GM21367 (cell line): ENCODE results near the gene GYS1.

Source experiments
- ATAC-seq: cut with Tn5 transposase; IDR thresholded peaks from one replicate; pipeline ENCODE4 v1.9.1; 2021; ENCODE audit not compliant: unreplicated experiment

The GYS1 gene

DNA sequence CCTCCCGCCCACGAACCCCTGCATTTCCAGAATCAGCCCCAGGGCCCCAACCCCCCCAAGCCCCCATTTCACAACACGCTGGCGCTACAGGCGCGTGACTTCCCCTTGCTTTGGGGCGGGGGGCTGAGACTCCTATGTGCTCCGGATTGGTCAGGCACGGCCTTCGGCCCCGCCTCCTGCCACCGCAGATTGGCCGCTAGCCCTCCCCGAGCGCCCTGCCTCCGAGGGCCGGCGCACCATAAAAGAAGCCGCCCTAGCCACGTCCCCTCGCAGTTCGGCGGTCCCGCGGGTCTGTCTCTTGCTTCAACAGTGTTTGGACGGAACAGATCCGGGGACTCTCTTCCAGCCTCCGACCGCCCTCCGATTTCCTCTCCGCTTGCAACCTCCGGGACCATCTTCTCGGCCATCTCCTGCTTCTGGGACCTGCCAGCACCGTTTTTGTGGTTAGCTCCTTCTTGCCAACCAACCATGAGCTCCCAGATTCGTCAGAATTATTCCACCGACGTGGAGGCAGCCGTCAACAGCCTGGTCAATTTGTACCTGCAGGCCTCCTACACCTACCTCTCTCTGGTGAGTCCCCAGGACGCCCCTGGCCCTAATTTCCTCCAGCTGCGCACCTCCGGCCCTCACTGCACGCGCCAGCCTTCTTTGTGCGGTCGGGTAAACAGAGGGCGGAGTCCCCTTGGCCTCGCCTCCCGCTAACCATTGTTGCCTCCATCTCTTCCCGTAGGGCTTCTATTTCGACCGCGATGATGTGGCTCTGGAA, 27.9 kb downstream of the GYS1 start, which contains the start of gene FTL:
FTL (plus strand) TSS at position 270 of the 766 bp plus-strand sequence; CDS start at position 469, 199 bp downstream.
- peak; percentile 52 for ATAC-seq

DNA sequence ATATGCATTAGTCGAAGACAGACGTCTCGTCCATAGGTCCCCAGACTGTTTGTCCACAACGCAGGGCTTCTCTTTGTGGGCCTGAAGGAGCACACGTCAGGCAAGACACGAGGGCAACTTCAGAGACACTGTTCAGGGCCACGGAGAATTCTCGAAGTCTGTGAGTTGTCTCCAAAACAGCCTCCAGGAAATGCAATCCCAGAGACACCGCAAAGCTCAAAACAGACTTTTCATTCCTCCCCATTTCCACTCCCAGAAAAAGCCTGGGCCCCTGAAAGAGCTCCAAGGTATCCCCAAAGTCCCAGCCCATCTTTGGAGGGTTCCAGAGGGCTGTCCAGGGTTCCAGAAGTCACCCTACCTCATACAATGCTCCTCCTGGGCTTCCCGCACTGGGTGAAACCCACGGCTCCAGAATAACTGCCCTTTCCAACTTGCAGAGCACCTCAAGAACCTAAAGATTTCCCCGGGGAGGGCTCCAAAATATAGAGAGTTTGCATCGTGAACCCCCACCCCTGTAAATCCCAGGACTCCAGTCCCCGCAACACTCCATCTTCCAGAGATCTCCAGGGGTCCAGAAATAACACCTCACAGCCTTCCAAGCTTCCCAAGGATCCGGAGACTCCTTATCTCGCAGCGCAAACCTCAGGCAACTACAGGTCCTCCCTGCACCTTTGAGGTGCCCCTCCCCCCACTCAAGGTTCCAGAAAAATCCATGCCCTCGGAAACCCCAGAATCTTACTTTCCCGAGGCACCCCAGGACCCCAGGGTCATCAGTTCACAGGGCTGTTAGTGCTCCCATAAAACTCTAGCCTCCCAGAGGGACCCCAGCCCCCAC, 28.7 kb downstream of the GYS1 start:
- no peak for ATAC-seq

DNA sequence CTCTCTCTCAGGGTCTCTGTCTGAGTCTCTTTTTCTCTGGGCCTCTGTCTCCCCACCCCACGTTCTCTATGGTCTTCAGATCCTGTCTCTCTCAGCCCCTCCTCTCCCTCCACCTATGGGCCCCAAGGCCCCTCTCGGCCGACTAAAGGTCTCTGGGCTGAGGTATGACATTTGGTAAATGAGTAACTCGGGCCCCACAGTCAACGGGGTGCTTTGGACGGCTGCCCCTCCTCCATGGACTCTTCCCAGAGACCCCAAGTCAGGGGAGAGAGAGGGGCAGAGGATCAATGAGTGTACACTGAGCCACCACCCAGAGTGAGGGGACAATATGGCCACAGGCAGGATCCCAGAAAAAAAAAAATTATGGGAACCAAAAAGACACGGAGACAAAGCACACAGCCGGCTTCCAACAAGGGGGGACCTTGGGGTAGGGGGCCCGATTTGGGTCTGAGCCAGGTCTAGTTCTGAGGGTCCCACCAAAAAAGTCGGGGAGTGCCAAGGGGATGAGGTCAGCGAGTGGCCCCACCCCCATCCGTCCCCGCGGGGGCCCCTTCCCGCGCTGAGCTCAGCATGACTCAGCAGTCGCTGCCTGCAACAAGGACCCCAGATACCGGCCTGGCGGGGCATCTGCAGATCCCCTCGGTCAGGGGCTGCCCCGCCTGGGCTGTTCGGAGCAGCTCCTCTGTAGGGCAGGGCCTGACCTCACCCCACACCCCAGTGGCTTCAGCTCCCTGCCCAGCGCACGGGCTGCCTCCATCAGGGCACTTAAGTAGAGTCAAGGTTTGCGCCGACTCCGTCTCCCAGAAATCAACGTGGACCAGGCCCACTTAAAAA, 29.5 kb downstream of the GYS1 start:
- ATAC-seq = no peak

DNA sequence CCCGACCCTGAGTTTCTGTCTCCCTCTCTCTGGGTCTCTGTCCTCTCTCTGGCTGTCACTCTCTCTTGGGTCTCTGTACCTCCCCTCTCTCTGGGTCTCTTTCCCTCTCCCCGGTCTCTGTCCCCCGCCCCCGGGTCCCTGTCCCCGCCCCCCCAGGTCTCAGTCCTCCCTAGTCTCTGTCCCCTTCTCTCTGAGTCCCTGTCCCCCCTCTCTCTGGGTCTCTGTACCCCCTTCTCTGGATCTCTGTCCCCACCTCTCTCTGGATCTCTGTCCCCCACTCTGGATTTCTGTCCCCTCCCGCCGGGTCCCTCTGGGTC, 30.3 kb downstream of the GYS1 start:
- ATAC-seq = no peak

DNA sequence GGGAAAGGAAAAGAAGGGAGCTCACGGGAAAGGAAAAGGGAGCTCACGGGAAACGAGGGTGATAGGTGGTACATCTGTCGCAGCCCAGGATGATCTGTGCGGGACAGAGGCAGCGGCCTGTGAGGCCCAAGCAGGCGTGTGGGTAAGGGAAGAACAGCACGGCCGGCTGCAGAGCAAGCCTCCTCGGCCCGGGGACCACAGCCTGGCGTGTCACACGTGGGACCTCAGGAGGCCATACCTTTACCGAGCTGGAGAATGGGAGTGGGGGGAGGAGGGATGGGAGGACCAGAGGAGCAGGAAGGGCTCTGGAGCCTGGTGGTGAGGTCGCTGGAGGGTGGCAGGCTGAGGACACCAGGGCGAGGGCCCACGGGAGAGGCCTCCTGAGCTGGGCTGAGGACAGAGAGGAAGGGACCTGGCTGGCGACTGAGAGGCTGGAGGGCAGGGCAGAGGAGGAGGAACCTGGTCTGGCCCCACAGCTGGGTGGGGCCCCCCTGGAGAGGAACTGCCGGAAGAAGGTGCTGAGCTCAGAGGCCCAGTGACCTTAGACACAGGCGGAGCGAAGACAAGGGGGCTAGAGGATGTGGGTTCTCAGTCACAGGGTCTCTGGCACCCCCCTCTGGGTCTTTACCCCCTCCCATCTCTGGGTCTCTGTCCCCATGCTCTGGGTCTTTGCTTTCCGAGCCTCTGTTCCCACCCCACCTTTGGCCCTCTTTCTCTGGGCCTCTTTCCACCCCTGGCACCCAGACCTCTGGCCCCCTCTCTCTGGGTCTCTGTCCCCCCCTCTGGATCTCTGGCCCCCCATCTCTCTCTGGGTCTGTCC, 30.9 kb downstream of the GYS1 start:
- peak; percentile 27 for ATAC-seq

DNA sequence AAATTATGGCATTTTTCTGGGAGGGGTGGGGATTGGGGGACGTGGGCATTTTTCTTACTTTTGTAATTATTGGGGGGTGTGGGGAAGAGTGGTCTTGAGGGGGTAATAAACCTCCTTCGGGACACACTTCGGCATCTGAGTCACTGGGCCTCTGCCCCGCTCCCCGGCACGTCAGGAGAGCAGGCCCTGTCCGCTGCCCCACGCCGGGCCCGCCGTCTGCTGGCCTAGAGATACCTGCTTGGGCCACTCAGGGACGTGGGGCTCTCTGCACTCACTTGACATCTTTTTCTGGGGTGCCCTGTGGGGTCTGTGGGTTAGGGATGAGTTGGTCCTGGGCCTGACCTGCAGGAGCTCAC, 31.5 kb downstream of the GYS1 start:
- ATAC-seq = no peak

DNA sequence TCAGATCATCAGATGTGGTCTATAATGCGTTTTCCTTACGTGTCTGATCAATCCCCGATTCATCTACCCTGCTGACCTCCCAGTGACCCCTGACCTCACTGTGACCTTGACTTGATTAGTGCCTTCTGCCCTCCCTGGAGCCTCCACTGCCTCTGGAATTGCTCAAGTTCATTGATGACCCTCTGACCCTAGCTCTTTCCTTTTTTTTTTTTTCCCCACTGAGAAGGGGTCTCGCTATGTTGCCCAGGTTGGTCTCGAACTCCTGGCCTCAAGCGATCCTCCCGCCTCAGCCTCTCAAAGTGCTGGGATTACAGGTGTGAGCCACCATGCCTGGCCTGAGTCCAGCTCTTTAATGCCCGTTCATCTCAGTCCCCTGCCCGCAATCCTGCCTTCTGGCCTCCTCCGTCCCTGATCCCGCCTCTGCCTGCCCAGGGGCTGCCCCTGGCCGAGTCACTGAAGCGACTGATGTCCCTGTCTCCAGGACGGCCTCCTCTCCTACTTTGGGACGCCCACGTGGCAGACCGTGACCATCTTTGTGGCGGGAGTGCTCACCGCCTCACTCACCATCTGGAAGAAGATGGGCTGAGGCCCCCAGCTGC, 32.0 kb downstream of the GYS1 start:
- no peak for ATAC-seq

DNA sequence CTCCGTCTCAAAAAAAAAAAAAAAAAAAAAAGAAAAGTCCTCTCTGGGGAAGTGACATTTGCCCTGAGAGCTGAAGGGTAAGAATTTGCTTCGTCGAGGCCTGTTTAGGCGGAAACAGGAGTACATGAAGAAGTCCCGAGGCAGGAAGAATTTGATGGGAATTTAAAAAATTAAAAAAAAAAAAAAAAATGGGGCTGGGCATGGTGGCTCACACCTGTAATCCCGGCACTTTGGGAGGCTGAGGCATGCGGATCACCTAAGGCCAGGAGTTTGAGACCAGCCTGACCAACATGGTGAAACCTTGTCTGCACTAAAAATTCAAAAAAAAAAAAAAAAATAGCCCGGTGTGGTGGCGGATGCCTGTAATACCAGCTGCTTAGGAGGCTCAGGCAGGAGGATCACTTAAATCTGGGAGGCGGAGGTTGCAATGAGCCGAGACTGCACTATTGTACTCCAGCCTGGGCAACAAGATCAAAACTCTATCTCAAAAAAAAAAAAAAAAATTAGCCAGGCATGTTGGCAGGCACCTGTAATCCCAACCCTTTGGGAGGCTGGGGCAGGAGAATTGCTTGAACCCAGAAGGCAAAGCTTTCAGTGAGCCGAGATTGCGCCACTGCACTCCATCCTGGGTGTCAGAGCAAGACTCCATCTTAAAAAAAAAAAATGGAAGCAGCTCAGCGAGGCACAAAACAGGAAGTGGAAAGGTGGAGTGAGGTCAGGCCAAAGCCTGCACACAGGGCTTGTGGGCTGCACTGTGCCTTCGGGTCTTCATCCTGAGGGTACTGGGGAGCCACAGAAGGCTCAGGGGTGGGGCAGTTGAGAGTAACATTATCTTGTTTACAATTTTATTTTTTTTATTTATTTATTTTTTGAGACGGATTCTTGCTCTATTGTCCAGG, 33.5 kb downstream of the GYS1 start:
- ATAC-seq = no peak

DNA sequence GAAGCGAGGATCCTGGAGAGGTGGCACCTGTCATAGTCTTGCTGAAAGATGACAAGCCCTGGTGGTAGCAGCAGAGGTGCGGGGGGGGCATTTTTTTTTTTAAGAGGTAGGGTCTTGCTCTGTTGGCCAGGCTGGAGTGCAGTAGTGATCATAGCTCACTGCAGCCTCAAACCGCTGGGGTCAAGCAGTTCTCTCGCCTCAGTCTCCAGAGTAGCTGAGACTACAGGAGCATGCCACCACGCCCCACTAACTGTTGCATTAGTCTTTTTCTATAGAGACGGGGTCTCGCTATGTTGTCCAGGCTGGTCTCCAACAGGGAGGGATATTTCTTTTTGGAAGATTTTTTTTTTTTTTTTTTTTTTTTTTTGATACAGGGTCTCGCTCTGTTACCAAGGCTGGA, 35.1 kb downstream of the GYS1 start:
- ATAC-seq = no peak

DNA sequence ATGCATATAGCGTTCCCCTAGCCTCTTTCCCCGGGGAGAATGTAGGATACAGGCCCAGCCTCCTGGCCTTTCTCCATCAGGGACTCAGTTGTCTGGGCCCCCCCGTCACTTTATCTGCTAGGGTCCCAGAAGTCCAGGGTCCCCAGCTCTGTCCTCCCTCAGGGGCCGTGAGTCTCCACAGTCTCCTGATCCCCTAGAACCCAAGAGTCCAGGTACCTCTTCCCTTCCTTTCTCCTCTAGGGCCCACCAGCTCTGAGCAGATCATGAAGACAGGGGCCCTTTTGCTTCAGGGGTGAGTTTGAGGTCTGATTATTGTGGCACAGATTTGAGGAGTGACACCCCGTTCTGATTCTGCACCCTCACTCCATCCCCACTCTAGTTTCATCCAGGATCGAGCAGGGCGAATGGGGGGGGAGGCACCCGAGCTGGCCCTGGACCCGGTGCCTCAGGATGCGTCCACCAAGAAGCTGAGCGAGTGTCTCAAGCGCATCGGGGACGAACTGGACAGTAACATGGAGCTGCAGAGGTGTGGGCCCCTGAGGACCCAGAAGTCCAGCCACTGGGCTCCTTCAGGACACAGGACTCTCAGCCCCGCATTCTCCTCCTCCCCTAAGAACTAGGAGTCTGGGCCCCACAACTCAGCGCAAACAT, 37.7 kb downstream of the GYS1 start:
- no peak for ATAC-seq

DNA sequence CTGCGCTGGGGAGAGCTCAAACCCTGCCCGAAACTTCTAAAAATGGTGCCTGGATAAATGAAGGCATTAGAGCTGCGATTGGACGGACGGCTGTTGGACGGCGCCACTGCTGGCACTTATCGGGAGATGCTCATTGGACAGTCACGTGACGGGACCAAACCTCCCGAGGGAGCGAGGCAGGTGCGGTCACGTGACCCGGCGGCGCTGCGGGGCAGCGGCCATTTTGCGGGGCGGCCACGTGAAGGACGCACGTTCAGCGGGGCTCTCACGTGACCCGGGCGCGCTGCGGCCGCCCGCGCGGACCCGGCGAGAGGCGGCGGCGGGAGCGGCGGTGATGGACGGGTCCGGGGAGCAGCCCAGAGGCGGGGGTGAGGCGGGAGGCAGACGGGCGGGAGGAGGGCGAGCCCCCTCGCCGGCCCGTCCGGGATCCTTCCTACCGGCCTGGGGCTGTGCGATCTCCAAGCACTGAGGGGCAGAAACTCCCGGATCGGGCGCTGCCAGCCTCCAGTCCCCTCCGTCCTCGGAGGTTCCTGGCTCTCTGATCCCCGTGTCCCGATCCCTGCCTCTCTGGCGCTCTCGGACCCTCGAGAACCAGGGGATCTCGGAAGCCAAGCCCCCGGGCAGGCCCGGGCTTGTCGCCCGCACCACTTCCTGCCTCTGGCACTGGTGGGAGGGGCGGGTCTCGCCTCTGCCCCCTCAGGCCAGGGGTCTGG, 38.4 kb downstream of the GYS1 start, which contains the start of gene BAX:
BAX (plus strand) TSS at position 281 of the 713 bp plus-strand sequence; CDS start at position 335, 54 bp downstream.
- peak; percentile 76 for ATAC-seq

DNA sequence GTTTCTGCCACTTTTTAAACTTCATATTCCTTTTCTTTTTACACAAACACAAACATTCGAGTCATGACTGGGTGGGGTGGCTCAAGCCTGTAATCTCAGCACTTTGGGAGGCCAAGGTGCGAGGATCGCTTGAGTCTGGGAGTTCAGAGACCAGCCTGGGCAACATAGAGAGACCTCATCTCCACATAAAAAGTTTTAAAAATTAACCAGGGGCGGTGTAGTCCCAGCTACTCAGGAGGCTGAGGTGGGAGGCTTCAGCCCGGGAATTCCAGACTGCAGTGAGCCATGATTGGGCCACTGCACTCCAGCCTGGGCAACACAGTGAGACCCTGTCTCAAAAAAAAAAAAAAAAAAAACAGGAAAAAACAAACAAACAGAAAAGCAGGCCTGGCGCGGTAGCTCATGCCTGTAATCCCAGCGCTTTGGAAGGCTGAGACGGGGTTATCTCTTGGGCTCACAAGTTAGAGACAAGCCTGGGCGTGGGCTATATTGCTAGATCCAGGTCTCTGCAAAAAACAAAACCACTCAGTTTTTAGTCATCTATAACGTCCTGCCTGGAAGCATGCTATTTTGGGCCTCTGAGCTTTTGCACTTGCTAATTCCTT, 39.0 kb downstream of the GYS1 start:
- ATAC-seq = no peak

DNA sequence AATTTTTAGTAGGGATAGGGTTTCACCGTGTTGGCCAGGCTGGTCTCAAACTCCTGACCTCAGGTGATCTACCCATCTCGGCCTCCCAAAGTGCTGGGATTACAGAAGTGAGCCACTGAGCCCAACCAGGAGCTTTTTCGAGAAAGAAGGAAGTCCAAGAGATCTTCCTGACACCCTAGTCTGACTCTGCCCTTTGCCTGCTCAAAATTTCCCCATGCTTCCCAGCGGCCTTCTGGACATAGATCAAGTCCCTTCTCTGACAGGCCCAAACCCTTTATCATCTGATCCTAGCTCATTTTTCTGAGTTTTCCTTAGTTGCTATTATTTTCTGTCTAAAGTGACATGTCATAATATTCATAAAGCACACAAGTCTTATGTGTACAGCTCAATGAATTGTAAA, 40.0 kb downstream of the GYS1 start:
- no peak for ATAC-seq

DNA sequence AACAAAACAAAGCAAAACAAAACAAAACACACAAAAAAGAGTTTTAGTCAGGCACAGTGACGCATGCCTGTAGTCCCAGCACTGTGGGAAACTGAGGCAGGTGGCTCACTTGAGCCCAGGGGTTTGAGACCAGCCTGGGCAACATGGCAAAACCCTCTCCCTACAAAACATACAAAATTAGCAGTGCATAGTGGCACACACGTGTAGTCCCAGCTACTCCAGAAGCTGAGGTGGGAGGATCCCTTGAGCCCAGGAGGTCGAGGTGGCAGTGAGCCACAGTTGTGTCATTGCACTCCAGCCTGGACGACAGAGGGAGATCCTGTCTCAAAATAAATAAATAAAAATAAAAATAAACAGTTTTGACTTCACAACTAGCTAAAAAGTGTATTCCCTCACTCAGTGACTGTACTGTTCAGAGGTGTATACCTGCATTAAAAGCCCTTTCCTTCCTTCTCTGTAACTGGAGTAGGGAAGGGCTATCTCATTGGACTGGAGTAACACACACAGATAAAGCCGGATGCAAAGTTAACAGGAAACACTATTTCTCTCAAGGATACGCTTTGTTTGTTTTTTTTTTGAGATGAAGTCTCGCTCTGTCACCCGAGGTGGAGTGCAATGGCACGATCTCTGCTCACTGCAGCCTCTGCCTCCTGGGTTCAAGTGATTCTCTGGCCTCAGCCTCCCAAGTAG, 42.1 kb downstream of the GYS1 start:
- no peak for ATAC-seq

DNA sequence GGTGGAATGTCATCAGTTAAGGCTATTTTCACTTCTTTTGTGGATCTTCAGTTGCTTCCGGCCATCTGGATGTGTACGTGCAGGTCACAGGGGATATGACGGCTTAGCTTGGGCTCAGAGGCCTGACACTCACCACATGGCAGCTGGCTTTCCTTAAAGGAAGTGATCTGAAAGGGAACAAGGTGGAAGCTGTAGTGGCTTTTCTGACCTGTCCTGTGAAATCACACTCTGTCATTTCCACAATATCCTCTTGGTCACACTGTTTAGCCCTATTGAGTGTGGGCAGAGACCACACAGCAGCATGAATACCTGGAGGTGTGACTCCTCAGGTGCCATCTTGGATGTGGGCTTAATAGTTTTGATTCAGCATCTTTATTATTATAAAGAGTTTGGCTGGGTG, 43.0 kb downstream of the GYS1 start:
- ATAC-seq = no peak

DNA sequence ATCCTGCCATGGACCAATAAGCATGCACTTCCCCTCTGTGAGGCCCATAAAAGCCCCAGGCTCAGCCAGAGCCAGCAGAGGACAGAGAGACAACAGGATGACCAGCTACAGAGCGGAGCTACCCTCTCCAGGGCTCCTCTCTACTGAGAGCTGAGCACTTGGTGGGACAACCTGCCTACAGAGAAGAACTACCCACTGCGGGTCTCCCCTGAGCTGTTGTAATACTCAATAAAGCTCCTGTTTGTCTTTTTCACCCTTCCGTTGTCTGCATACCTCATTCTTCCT, 45.9 kb downstream of the GYS1 start:
- ATAC-seq = no peak
